Measurements from ENCODE around the gene TMEM200B.

The TMEM200B gene

DNA sequence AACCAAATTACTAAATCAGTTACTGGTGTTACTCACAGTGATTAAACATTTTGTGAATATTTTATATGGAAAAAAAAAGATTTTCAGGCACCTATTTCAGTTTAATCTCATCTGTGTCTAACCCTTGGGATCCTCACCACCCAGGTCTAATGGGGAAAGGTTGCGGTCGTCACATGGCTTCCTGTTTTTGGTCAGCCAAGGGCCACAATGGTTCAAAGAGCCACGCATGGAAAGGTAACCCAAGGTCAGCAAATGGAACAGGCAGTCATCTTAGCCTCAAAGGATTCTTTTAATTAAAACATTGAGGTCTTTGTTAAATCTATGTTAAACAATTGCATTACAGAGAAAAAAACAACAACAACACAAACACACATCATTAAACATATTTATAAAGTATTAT, 36.1 kb upstream of the TMEM200B start:
- no peak for TF ChIP-seq ZBTB7A (IDR thresholded peaks at IDR 0.05; ENCODE audit: low read depth)
- TF ChIP-seq TAF1 (IDR thresholded peaks at IDR 0.05; ENCODE audit: low read depth) = no peak
- no peak for TF ChIP-seq TCF12 (IDR thresholded peaks at IDR 0.05; ENCODE audit: low read depth)
- no peak for TF ChIP-seq TEAD4 (IDR thresholded peaks at IDR 0.05)
- TF ChIP-seq FOXM1 (IDR thresholded peaks at IDR 0.05; ENCODE audit: borderline replicate concordance, low read depth) = no peak
- TF ChIP-seq CEBPB (IDR thresholded peaks at IDR 0.05) = no peak
- TF ChIP-seq, protein P1, sequence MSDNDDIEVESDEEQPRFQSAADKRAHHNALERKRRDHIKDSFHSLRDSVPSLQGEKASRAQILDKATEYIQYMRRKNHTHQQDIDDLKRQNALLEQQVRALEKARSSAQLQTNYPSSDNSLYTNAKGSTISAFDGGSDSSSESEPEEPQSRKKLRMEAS (IDR thresholded peaks at IDR 0.05) = no peak
- no peak for TF ChIP-seq EP300 (IDR thresholded peaks at IDR 0.05; ENCODE audit: borderline replicate concordance)
- no peak for TF ChIP-seq NFIC (IDR thresholded peaks at IDR 0.05)
- no peak for TF ChIP-seq EGR1 (IDR thresholded peaks at IDR 0.05)
- no peak for TF ChIP-seq YY1 (IDR thresholded peaks at IDR 0.05; ENCODE audit: low read depth)
- TF ChIP-seq, protein P2, sequence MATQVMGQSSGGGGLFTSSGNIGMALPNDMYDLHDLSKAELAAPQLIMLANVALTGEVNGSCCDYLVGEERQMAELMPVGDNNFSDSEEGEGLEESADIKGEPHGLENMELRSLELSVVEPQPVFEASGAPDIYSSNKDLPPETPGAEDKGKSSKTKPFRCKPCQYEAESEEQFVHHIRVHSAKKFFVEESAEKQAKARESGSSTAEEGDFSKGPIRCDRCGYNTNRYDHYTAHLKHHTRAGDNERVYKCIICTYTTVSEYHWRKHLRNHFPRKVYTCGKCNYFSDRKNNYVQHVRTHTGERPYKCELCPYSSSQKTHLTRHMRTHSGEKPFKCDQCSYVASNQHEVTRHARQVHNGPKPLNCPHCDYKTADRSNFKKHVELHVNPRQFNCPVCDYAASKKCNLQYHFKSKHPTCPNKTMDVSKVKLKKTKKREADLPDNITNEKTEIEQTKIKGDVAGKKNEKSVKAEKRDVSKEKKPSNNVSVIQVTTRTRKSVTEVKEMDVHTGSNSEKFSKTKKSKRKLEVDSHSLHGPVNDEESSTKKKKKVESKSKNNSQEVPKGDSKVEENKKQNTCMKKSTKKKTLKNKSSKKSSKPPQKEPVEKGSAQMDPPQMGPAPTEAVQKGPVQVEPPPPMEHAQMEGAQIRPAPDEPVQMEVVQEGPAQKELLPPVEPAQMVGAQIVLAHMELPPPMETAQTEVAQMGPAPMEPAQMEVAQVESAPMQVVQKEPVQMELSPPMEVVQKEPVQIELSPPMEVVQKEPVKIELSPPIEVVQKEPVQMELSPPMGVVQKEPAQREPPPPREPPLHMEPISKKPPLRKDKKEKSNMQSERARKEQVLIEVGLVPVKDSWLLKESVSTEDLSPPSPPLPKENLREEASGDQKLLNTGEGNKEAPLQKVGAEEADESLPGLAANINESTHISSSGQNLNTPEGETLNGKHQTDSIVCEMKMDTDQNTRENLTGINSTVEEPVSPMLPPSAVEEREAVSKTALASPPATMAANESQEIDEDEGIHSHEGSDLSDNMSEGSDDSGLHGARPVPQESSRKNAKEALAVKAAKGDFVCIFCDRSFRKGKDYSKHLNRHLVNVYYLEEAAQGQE (IDR thresholded peaks at IDR 0.05; ENCODE audit: low read depth) = no peak
- TF ChIP-seq CREB1 (IDR thresholded peaks at IDR 0.05; ENCODE audit: low read depth) = no peak
- TF ChIP-seq, protein P3, sequence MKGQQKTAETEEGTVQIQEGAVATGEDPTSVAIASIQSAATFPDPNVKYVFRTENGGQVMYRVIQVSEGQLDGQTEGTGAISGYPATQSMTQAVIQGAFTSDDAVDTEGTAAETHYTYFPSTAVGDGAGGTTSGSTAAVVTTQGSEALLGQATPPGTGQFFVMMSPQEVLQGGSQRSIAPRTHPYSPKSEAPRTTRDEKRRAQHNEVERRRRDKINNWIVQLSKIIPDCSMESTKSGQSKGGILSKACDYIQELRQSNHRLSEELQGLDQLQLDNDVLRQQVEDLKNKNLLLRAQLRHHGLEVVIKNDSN (IDR thresholded peaks at IDR 0.05) = no peak

DNA sequence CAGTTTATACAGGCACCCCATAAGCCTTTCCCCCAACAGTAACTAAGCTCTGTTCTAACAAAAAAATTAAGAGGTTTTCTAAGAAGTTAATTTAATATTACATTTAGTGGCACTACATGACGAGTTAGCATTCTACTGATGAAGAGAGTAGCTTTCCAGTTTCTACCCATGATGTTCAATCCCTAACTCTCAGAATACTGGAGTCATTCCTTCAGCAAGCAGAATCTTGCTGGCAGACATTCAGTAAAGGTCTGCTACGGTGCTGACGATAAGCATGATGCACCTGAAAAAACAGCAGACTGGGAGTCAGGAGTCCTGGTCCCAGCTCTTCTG, 33.5 kb upstream of the TMEM200B start:
- TF ChIP-seq, protein P2 (IDR thresholded peaks at IDR 0.05; ENCODE audit: low read depth) = no peak
- TF ChIP-seq TCF12 (IDR thresholded peaks at IDR 0.05; ENCODE audit: low read depth) = no peak

DNA sequence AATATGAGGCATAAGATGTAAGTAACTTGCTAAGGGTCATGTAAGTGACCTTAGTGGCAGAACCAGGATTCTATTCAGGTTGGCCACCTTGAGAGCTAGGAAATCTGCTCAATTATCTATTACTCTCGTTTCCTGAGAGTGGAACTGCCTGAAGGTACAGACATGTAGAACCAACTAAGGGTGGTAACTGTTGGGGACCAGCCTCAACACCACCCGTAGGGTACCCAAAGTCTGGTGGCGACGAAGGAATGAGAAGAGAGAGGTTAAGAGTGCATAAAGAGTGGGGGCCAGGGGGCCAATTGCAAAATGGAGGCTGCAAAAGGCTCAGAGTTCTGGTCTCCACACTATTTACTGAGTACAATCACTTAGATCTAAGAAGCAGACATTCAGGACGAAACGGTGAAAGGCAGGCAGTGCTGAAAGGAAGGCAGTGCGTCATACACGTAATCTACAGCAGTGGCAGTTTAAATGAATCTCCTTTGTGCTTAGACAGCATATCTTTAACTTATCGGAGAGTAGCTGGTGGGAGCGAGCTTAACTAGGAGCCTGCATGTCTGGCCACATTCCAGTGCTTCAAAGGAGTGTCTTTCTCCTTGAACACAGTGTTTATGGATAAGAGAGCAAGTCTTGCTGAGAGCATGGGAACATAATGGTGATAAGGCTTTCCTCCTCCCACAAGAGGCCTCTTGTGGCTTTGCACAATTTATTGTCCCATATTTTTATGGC, 33.0 kb upstream of the TMEM200B start:
- TF ChIP-seq NFIC (IDR thresholded peaks at IDR 0.05) (no peak), CEBPB (IDR thresholded peaks at IDR 0.05) (no peak), RAD21 (IDR thresholded peaks at IDR 0.05; ENCODE audit: low read depth) (no peak), ZBTB7A (IDR thresholded peaks at IDR 0.05; ENCODE audit: low read depth) (no peak), TEAD4 (IDR thresholded peaks at IDR 0.05) (no peak)

DNA sequence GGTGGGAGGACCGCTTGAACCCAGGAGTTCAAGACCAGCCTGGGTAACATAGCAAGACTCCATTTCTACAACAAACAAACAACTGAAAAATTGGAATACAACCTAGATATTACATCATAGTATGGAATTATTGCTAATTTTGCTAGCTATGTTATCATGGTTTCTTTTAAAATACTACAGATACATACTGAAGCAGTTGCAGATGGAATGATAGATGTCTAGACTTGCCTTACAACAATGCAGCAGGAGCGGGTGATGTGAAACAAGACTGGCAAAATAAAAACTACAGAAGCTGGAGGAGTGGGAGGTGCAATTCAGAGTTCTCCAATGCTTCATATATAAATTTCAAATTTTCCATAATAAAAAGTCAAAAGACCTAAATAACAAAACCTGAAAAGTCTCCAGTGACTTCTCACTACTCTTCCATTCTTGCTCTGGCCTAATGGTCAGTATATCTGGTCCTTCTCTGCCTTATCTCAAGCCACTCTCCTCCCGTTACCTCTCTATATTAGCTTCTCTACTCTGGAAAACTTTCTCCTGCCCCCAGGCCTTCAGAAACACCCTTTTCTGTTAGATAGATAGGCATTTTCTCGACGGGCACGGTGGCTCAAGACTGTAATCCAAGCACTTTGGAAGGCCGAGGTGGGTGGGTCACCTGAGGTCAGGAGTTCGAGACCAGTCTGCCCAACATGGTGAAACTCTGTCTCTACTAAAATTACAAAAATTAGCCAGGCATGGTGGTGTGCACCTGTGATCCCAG, 28.5 kb upstream of the TMEM200B start:
- TF ChIP-seq CREB1 (IDR thresholded peaks at IDR 0.05; ENCODE audit: low read depth) = no peak
- no peak for TF ChIP-seq EGR1 (IDR thresholded peaks at IDR 0.05)
- no peak for TF ChIP-seq TAF1 (IDR thresholded peaks at IDR 0.05; ENCODE audit: low read depth)
- TF ChIP-seq TCF12 (IDR thresholded peaks at IDR 0.05; ENCODE audit: low read depth) = no peak
- TF ChIP-seq, protein P3 (IDR thresholded peaks at IDR 0.05) = no peak
- TF ChIP-seq TEAD4 (IDR thresholded peaks at IDR 0.05) = no peak
- no peak for TF ChIP-seq CEBPB (IDR thresholded peaks at IDR 0.05)
- no peak for TF ChIP-seq ZBTB7A (IDR thresholded peaks at IDR 0.05; ENCODE audit: low read depth)
- TF ChIP-seq YY1 (IDR thresholded peaks at IDR 0.05; ENCODE audit: low read depth) = no peak
- TF ChIP-seq, protein P2 (IDR thresholded peaks at IDR 0.05; ENCODE audit: low read depth) = no peak
- TF ChIP-seq NFIC (IDR thresholded peaks at IDR 0.05) = no peak
- TF ChIP-seq, protein P1 (IDR thresholded peaks at IDR 0.05) = no peak
- TF ChIP-seq RAD21 (IDR thresholded peaks at IDR 0.05; ENCODE audit: low read depth) = no peak
- no peak for TF ChIP-seq FOXM1 (IDR thresholded peaks at IDR 0.05; ENCODE audit: borderline replicate concordance, low read depth)
- no peak for TF ChIP-seq EP300 (IDR thresholded peaks at IDR 0.05; ENCODE audit: borderline replicate concordance)

All from Ishikawa (cell line).